Ascending aorta (tissue), 2 donors: ENCODE data around the gene EFNA2. TPM values are rescaled to one million over a fixed set of nuclear protein-coding genes. Genes with fewer than 3 reads are reported as not detected.

Experiments
- DNase-seq, 2 donors: peaks; one replicate each; pipeline ENCODE4 v3.0.0-alpha.2; 2019; ENCODE audit warnings: low spot score in 2 of 2
- H3K27ac ChIP-seq, 2 donors: fragments of 200-600 bp; sonication (generic); one replicate each; pipeline ENCODE4 v1.5.1; 2016 to 2017; ENCODE audit warnings: mild to moderate bottlenecking in 1 of 2
- H3K27me3 ChIP-seq: fragments of 200-600 bp; sonication (generic); one replicate; pipeline ENCODE4 v1.5.1; 2017
- H3K36me3 ChIP-seq, 2 donors: fragments of 200-600 bp; sonication (generic); one replicate each; pipeline ENCODE4 v1.5.1; 2016
- H3K4me1 ChIP-seq, 2 donors: fragments of 200-600 bp; sonication (generic); one replicate each; pipeline ENCODE4 v1.5.1; 2016 to 2017; ENCODE audit warnings: mild to moderate bottlenecking in 1 of 2
- H3K4me3 ChIP-seq, 2 donors: fragments of 200-600 bp; sonication (generic); one replicate each; pipeline ENCODE4 v1.5.1; 2016 to 2017; ENCODE audit warnings: mild to moderate bottlenecking in 1 of 2
- H3K9me3 ChIP-seq, 2 donors: fragments of 200-600 bp; sonication (generic); one replicate each; pipeline ENCODE4 v1.5.1; 2016
- intact Hi-C: fragments of 100-400 bp; cut with DNase I; formaldehyde crosslinking; loops from one replicate; pipeline ENCODE4 v1.15.1; 2023
- total RNA-seq: library from RNA; depleted of rRNA; stranded (reverse); fragments of >200 nt; gene quantifications from one replicate; pipeline ENCODE4 v1.1.0, GENCODE V29; 2016
- TF ChIP-seq, protein P1 (sequence below), 3 experiments: fragments of 200-600 bp in 2 of 3; fragments of 450-650 bp in 1 of 3; sonication (generic) in 2 of 3; IDR thresholded peaks; one replicate each; pipeline ENCODE4 v1.5.1; 2016 to 2019; ENCODE audit warnings: antibody characterized with exemption in 3 of 3, mild to moderate bottlenecking in 1 of 3, moderate library complexity in 1 of 3

EFNA2 gene
- total RNA-seq, 1 donor from 2014 or later: not detected

- Histone ChIP-seq H3K9me3 (no peaks in the 10 kb centered on the region), H3K4me1 (no peaks in the 10 kb centered on the region), H3K36me3 (peaks cover 6 to 16% of the 10 kb centered on the region in 2 donors), H3K27me3 (peaks cover 13% of the 10 kb centered on the region), H3K4me3 (no peak overlapping the region), H3K27ac (no peak overlapping the region)
- TF ChIP-seq, protein P1, sequence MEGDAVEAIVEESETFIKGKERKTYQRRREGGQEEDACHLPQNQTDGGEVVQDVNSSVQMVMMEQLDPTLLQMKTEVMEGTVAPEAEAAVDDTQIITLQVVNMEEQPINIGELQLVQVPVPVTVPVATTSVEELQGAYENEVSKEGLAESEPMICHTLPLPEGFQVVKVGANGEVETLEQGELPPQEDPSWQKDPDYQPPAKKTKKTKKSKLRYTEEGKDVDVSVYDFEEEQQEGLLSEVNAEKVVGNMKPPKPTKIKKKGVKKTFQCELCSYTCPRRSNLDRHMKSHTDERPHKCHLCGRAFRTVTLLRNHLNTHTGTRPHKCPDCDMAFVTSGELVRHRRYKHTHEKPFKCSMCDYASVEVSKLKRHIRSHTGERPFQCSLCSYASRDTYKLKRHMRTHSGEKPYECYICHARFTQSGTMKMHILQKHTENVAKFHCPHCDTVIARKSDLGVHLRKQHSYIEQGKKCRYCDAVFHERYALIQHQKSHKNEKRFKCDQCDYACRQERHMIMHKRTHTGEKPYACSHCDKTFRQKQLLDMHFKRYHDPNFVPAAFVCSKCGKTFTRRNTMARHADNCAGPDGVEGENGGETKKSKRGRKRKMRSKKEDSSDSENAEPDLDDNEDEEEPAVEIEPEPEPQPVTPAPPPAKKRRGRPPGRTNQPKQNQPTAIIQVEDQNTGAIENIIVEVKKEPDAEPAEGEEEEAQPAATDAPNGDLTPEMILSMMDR (IDR thresholded peaks at IDR 0.05): no peak
- intact Hi-C loops: no loop called here
- DNase-seq: no peak
Measured at GRCh38 chr19:1281569-1282287, 3.9 kb upstream of the EFNA2 start.

GRCh38 chr19:1282588-1283206 is 3.0 kb upstream of the EFNA2 start:
- no peaks in the 10 kb centered on the region for H3K9me3 ChIP-seq
- no peak overlapping the region for H3K4me3 ChIP-seq
- peaks cover 6 to 9% of the 10 kb centered on the region in 2 donors for H3K36me3 ChIP-seq
- H3K27ac ChIP-seq: no peak overlapping the region
- intact Hi-C loops: no loop called here
- peaks cover 20% of the 10 kb centered on the region for H3K27me3 ChIP-seq
- TF ChIP-seq, protein P1 (IDR thresholded peaks at IDR 0.05): no peak
- H3K4me1 ChIP-seq: no peaks in the 10 kb centered on the region
- DNase-seq: no peak

GRCh38 chr19:1283207-1283916 is 2.3 kb upstream of the EFNA2 start:
- Histone ChIP-seq H3K27ac (no peak overlapping the region), H3K4me1 (no peaks in the 10 kb centered on the region), H3K36me3 (peaks cover 6 to 7% of the 10 kb centered on the region in 2 donors), H3K4me3 (no peak overlapping the region), H3K27me3 (peaks cover 20% of the 10 kb centered on the region), H3K9me3 (no peaks in the 10 kb centered on the region)
- TF ChIP-seq, protein P1 (IDR thresholded peaks at IDR 0.05): no peak
- no peak for DNase-seq
- intact Hi-C loops: no loop called here

GRCh38 chr19:1283917-1284292 is 1.8 kb upstream of the EFNA2 start:
- TF ChIP-seq, protein P1 (IDR thresholded peaks at IDR 0.05): no peak
- intact Hi-C loops: no loop called here
- DNase-seq: no peak
- Histone ChIP-seq H3K27ac (no peak overlapping the region), H3K9me3 (no peaks in the 10 kb centered on the region), H3K4me1 (no peaks in the 10 kb centered on the region), H3K27me3 (peaks cover 20% of the 10 kb centered on the region), H3K36me3 (peaks cover 4 to 6% of the 10 kb centered on the region in 2 donors), H3K4me3 (no peak overlapping the region)

DNA sequence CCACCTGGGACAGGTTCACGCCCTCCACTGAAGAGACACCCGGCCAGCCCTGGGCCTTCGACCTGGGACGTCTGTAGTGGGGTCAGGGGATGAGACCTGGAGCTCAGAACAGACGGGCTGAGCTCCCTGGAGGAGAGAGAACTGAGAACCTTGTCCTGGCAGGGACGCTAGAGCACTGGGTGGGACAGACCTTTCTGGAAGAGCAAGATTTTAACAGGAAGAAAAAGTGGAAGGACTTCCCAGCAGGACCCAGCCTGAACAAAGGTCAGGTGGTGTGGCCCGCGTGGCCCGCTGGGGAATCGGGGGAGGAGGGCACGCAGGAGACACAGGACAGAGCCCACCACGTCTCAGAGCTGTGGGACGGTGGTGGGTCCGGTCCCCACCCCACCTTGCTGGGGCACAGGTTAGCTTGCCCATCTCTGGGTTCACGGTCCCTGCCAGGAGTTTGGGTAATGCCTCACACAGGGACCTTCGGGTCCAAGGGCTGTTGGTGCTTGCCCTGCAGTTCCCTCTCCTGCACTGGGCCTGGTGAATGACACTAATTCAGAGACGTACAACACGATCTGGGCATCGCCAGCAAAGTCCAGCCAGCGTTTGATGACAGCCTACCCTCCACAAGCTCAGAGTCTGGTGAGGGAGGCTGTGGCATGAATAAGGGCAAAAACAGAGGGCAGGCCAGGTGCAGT is 1.2 kb upstream of the EFNA2 start:
- DNase-seq: no peak
- Histone ChIP-seq H3K36me3 (peaks cover 0 to under 1% of the 10 kb centered on the region in 2 donors), H3K9me3 (no peaks in the 10 kb centered on the region), H3K4me1 (no peaks in the 10 kb centered on the region), H3K27ac (no peak overlapping the region), H3K27me3 (peaks cover 20% of the 10 kb centered on the region), H3K4me3 (no peak overlapping the region)
- TF ChIP-seq, protein P1 (IDR thresholded peaks at IDR 0.05): no peak
- intact Hi-C loops: no loop called here
